ENCODE measurements around the gene RAB15.

Gene RAB15

GRCh38 chr14:64970776-64971477 is 1.2 kb downstream of the RAB15 start:
- DNase-seq (ENCODE audit: low read depth, low spot score): no peak
- Histone ChIP-seq H3K4me3 (ENCODE audit: low read length) (peak overlapping the region; percentile 72), H3K27ac (ENCODE audit: low read length) (no peak overlapping the region), H3K9me3 (ENCODE audit: control insufficient read depth, insufficient read depth, low read length) (no peaks in the 10 kb centered on the region), H3K36me3 (ENCODE audit: control insufficient read depth, insufficient read depth, low read length) (no peaks in the 10 kb centered on the region), H3K27me3 (ENCODE audit: control insufficient read depth, insufficient read depth, low read length) (no peaks in the 10 kb centered on the region), H3K4me1 (ENCODE audit: control insufficient read depth, insufficient read depth, low read length) (peaks cover 13% of the 10 kb centered on the region)
- WGBS (ENCODE audit: insufficient coverage, insufficient read length): no CpG with 5 or more reads among the region's 8 CpGs

GRCh38 chr14:64970041-64970440 is 2.1 kb downstream of the RAB15 start:
- Histone ChIP-seq H3K4me1 (ENCODE audit: control insufficient read depth, insufficient read depth, low read length) (peaks cover 13% of the 10 kb centered on the region), H3K36me3 (ENCODE audit: control insufficient read depth, insufficient read depth, low read length) (no peaks in the 10 kb centered on the region), H3K9me3 (ENCODE audit: control insufficient read depth, insufficient read depth, low read length) (no peaks in the 10 kb centered on the region), H3K27me3 (ENCODE audit: control insufficient read depth, insufficient read depth, low read length) (no peaks in the 10 kb centered on the region), H3K27ac (ENCODE audit: low read length) (no peak overlapping the region), H3K4me3 (ENCODE audit: low read length) (no peak overlapping the region)
- DNase-seq (ENCODE audit: low read depth, low spot score): no peak
- no CpG with 5 or more reads among the region's 3 CpGs for WGBS (ENCODE audit: insufficient coverage, insufficient read length)

DNA sequence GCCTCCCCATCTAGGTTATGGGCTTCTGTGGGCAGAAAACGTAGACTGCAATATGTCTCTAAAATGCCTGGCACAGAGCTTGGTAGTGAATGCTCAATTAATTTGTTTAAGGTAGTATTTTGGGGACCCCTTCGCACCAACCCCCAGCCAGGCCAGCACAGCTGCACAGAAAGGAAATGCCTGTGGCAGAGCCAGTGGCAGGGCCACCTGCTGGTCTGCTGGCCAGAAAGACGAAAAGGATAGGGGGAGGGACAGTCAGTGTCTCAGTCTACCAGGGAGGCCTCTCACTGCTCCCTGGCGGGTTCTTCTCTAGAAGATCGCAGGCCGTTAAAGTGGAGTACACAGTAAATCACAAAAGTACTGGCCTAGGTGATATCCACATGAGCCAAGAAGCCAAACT is 3.5 kb downstream of the RAB15 start:
- Histone ChIP-seq H3K27me3 (ENCODE audit: control insufficient read depth, insufficient read depth, low read length) (no peaks in the 10 kb centered on the region), H3K9me3 (ENCODE audit: control insufficient read depth, insufficient read depth, low read length) (no peaks in the 10 kb centered on the region), H3K27ac (ENCODE audit: low read length) (no peak overlapping the region), H3K4me1 (ENCODE audit: control insufficient read depth, insufficient read depth, low read length) (peaks cover 13% of the 10 kb centered on the region), H3K36me3 (ENCODE audit: control insufficient read depth, insufficient read depth, low read length) (no peaks in the 10 kb centered on the region), H3K4me3 (ENCODE audit: low read length) (no peak overlapping the region)
- no peak for DNase-seq (ENCODE audit: low read depth, low spot score)
- no CpG with 5 or more reads among the region's 6 CpGs for WGBS (ENCODE audit: insufficient coverage, insufficient read length)

DNA sequence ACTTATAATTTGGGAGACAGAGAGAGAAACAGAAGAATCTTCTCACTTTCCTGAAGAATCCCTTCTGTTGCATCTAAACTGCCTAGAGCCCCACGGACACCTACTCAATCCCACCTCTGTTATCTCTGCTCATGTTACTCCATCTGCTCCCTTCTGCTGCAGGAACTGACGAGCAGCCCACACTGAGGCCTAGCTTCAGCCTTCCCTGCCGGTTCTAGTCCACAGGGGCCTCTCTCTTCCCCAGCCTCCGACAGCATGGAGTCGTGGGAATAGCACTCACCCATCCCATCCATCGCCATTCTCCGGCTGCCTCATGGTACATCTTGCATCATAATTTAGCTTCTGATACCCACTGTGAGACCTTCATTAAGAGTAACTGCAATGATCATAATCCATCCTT is 4.0 kb downstream of the RAB15 start:
- DNase-seq (ENCODE audit: low read depth, low spot score): no peak
- Histone ChIP-seq H3K4me3 (ENCODE audit: low read length) (no peak overlapping the region), H3K4me1 (ENCODE audit: control insufficient read depth, insufficient read depth, low read length) (peaks cover 13% of the 10 kb centered on the region), H3K36me3 (ENCODE audit: control insufficient read depth, insufficient read depth, low read length) (no peaks in the 10 kb centered on the region), H3K27ac (ENCODE audit: low read length) (no peak overlapping the region), H3K9me3 (ENCODE audit: control insufficient read depth, insufficient read depth, low read length) (no peaks in the 10 kb centered on the region), H3K27me3 (ENCODE audit: control insufficient read depth, insufficient read depth, low read length) (no peaks in the 10 kb centered on the region)
- no CpG with 5 or more reads among the region's 7 CpGs for WGBS (ENCODE audit: insufficient coverage, insufficient read length)

GRCh38 chr14:64966976-64967375 is 5.2 kb downstream of the RAB15 start:
- Histone ChIP-seq H3K9me3 (ENCODE audit: control insufficient read depth, insufficient read depth, low read length) (no peaks in the 10 kb centered on the region), H3K4me3 (ENCODE audit: low read length) (no peak overlapping the region), H3K36me3 (ENCODE audit: control insufficient read depth, insufficient read depth, low read length) (no peaks in the 10 kb centered on the region), H3K4me1 (ENCODE audit: control insufficient read depth, insufficient read depth, low read length) (peaks cover 13% of the 10 kb centered on the region), H3K27ac (ENCODE audit: low read length) (no peak overlapping the region), H3K27me3 (ENCODE audit: control insufficient read depth, insufficient read depth, low read length) (no peaks in the 10 kb centered on the region)
- DNase-seq (ENCODE audit: low read depth, low spot score): no peak
- WGBS (ENCODE audit: insufficient coverage, insufficient read length): no CpG with 5 or more reads among the region's 2 CpGs

DNA sequence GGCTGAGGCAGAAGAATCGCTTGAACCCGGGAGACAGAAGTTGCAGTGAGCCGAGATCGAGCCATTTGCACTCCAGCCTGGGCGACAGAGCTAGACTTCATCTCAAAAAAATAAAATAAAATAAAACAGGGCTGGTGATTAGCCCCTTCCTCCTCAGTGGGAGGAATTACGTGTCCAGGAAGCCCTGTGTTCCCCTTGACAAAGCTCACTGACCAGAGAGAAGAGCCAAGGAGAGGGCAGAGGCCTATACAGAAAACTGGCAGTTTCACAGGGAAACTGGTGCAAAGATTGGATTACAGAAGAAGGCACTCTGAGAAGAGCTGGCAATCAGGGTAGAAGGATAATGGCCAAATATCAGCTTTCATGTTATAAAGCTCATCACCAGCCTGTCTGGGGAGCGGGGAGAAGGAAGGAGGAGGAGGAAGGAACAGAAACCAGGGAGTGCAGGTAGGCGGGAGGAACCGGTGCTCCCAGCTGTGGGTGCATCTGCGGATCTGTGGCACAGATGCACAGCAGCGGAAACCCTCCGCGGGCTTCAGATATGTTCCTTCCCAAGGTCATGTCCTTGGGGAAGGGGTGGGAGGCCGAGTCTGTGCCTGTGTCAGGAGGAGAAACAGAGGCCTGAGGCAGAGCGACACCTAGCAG is 6.7 kb downstream of the RAB15 start:
- Histone ChIP-seq H3K27ac (ENCODE audit: low read length) (no peak overlapping the region), H3K4me1 (ENCODE audit: control insufficient read depth, insufficient read depth, low read length) (peaks cover 7% of the 10 kb centered on the region), H3K9me3 (ENCODE audit: control insufficient read depth, insufficient read depth, low read length) (no peaks in the 10 kb centered on the region), H3K4me3 (ENCODE audit: low read length) (no peak overlapping the region), H3K36me3 (ENCODE audit: control insufficient read depth, insufficient read depth, low read length) (no peaks in the 10 kb centered on the region), H3K27me3 (ENCODE audit: control insufficient read depth, insufficient read depth, low read length) (no peaks in the 10 kb centered on the region)
- WGBS (ENCODE audit: insufficient coverage, insufficient read length): no CpG with 5 or more reads among the region's 15 CpGs
- no peak for DNase-seq (ENCODE audit: low read depth, low spot score)

DNA sequence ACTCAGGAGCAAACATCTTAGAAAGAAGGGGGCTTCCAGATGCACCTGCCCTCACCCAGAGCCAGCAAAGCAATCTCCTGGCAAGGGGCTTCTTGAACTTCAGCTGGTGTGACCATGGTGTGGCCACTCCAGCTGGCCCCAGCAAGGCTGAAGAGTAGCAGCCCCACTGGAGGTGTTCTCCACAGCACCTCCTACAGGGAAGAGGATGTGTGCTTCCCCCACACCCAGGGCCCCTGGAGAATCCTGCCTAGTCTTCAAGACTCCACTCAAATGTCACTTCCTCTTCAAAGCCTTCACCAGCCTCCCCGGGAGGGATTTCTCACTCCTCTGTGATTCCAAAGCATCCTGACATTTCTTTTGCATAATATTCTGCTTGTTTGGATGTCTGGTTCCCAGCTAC is 8.5 kb downstream of the RAB15 start:
- H3K27me3 ChIP-seq (ENCODE audit: control insufficient read depth, insufficient read depth, low read length): no peaks in the 10 kb centered on the region
- H3K4me3 ChIP-seq (ENCODE audit: low read length): no peak overlapping the region
- no peak for DNase-seq (ENCODE audit: low read depth, low spot score)
- H3K9me3 ChIP-seq (ENCODE audit: control insufficient read depth, insufficient read depth, low read length): no peaks in the 10 kb centered on the region
- peaks cover 5% of the 10 kb centered on the region for H3K4me1 ChIP-seq (ENCODE audit: control insufficient read depth, insufficient read depth, low read length)
- H3K27ac ChIP-seq (ENCODE audit: low read length): no peak overlapping the region
- H3K36me3 ChIP-seq (ENCODE audit: control insufficient read depth, insufficient read depth, low read length): no peaks in the 10 kb centered on the region
- no CpG with 5 or more reads among the region's 1 CpG for WGBS (ENCODE audit: insufficient coverage, insufficient read length)

DNA sequence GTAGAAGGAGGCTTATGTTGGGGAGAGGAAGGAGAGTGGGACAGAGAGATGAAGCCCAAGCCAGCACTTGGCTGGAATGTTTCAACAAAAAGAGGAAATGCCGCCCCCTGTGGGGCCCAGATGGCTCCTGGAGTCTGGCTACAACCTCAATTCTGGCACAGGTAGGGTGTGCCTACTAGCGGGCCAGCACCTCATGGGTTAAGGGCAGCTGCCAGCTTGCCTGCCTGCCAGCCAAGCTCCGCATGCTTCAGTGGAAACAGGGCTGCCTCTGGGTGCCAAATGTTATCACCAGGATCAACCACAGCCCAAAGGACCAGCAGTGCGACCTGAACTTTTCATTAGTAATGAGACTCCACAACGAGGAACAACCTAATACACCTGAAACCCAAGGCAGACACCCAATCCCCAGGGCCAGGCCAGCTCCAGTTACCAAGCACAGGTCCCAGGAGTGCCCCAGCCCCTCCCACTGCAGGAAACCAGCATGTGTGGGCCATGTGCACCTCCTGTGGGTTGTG is 11.3 kb downstream of the RAB15 start:
- Histone ChIP-seq H3K9me3 (ENCODE audit: control insufficient read depth, insufficient read depth, low read length) (no peaks in the 10 kb centered on the region), H3K27ac (ENCODE audit: low read length) (no peak overlapping the region), H3K4me3 (ENCODE audit: low read length) (no peak overlapping the region), H3K36me3 (ENCODE audit: control insufficient read depth, insufficient read depth, low read length) (no peaks in the 10 kb centered on the region), H3K27me3 (ENCODE audit: control insufficient read depth, insufficient read depth, low read length) (no peaks in the 10 kb centered on the region), H3K4me1 (ENCODE audit: control insufficient read depth, insufficient read depth, low read length) (peaks cover 9% of the 10 kb centered on the region)
- no CpG with 5 or more reads among the region's 5 CpGs for WGBS (ENCODE audit: insufficient coverage, insufficient read length)
- no peak for DNase-seq (ENCODE audit: low read depth, low spot score)

- Histone ChIP-seq H3K27me3 (ENCODE audit: control insufficient read depth, insufficient read depth, low read length) (no peaks in the 10 kb centered on the region), H3K27ac (ENCODE audit: low read length) (no peak overlapping the region), H3K36me3 (ENCODE audit: control insufficient read depth, insufficient read depth, low read length) (no peaks in the 10 kb centered on the region), H3K4me3 (ENCODE audit: low read length) (no peak overlapping the region), H3K9me3 (ENCODE audit: control insufficient read depth, insufficient read depth, low read length) (no peaks in the 10 kb centered on the region), H3K4me1 (ENCODE audit: control insufficient read depth, insufficient read depth, low read length) (peaks cover 14% of the 10 kb centered on the region)
- no peak for DNase-seq (ENCODE audit: low read depth, low spot score)
- WGBS (ENCODE audit: insufficient coverage, insufficient read length): no CpG with 5 or more reads among the region's 5 CpGs
Measured at GRCh38 chr14:64958743-64959142, 13.4 kb downstream of the RAB15 start.

DNA sequence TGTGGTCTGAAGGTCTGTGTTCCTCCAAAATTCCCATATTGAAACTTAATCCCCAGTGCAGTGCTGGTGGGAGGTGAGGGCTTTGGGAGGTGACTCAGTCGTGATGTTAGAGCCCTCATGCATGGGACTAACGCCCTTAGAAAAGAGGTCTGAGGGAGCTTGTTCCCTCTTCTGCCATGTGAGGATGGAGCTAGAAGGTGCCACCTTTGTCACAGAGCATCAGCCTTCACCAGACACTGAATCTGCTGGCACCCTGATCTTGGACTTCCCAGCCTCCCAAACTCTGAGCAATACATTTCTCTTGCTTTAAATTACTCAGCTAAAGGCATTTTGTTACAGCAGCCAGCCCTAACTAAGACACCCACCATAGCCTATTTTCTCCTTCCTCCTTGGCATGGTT is 13.9 kb downstream of the RAB15 start:
- DNase-seq (ENCODE audit: low read depth, low spot score): no peak
- Histone ChIP-seq H3K27ac (ENCODE audit: low read length) (no peak overlapping the region), H3K4me3 (ENCODE audit: low read length) (no peak overlapping the region), H3K9me3 (ENCODE audit: control insufficient read depth, insufficient read depth, low read length) (no peaks in the 10 kb centered on the region), H3K4me1 (ENCODE audit: control insufficient read depth, insufficient read depth, low read length) (peaks cover 14% of the 10 kb centered on the region), H3K27me3 (ENCODE audit: control insufficient read depth, insufficient read depth, low read length) (no peaks in the 10 kb centered on the region), H3K36me3 (ENCODE audit: control insufficient read depth, insufficient read depth, low read length) (no peaks in the 10 kb centered on the region)
- WGBS (ENCODE audit: insufficient coverage, insufficient read length): no CpG with 5 or more reads among the region's 2 CpGs

Measured in iPS DF 6.9 (cell line).